IMR-90 (cell line): Measurements from ENCODE around the gene CUL4A. TPM values are rescaled to one million over a fixed set of nuclear protein-coding genes. Genes with fewer than 3 reads are reported as not detected.

Source experiments
- ATAC-seq: fragments of 200-7000 bp; cut with Tn5 transposase; 2 replicates; pipeline ENCODE4 v1.9.1; 2020; ENCODE audit warnings: low read depth, mild to moderate bottlenecking, moderate library complexity
- BruUV-seq: library from RNA; stranded (reverse); fragments of 400-500 nt; replicated peaks from 2 replicates; lab custom pipeline; 2021; lab: Mats Ljungman, UMichigan
- CTCF ChIA-PET: fragments of 300-600 bp; formaldehyde crosslinking; extraction: SDS; loops from one replicate; lab custom pipeline; 2021; ENCODE audit warnings: antibody characterized with exemption; lab: Yijun Ruan, JAX
- POLR2A ChIA-PET: fragments of 300-600 bp; sonication (Branson Sonifier 250); formaldehyde crosslinking; loops from one replicate; lab custom pipeline; 2022; ENCODE audit warnings: antibody characterized with exemption; ENCODE audit not compliant: unreplicated experiment; lab: Charles Lee
- DNase-seq: peaks from one replicate; pipeline ENCODE4 v3.0.0; 2013
- H2AFZ ChIP-seq: replicated peaks from 2 replicates; pipeline ENCODE3; 2013; ENCODE audit warnings: low read length, mild to moderate bottlenecking; ENCODE audit not compliant: poor library complexity
- H2AK5ac ChIP-seq: 2 replicates; pipeline ENCODE4 v1.6.1; 2013; ENCODE audit warnings: low read depth, low read length, inconsistent platforms
- H2AK9ac ChIP-seq: replicated peaks from 2 replicates; pipeline ENCODE3; 2013; ENCODE audit warnings: mild to moderate bottlenecking, low read depth, low read length, moderate library complexity; ENCODE audit not compliant: poor library complexity
- H2BK120ac ChIP-seq: 2 replicates; pipeline ENCODE4 v1.6.1; 2013; ENCODE audit warnings: low read depth, low read length, inconsistent platforms
- H2BK15ac ChIP-seq: 3 replicates; pipeline ENCODE4 v1.6.1; 2013; ENCODE audit warnings: low read depth, low read length, inconsistent platforms
- H2BK20ac ChIP-seq: 2 replicates; pipeline ENCODE4 v1.6.1; 2013; ENCODE audit warnings: low read depth, mild to moderate bottlenecking, inconsistent platforms, low read length, moderate library complexity
- H2BK5ac ChIP-seq: 2 replicates; pipeline ENCODE4 v1.6.1; 2013; ENCODE audit warnings: mild to moderate bottlenecking, low read depth, low read length, inconsistent platforms; ENCODE audit not compliant: poor library complexity, severe bottlenecking
- H3K14ac ChIP-seq: replicated peaks from 2 replicates; pipeline ENCODE4 v1.6.1; 2013; ENCODE audit warnings: low read depth, low read length, inconsistent platforms
- H3K18ac ChIP-seq: 2 replicates; pipeline ENCODE4 v1.6.1; 2013; ENCODE audit warnings: low read depth, low read length, control low read depth
- H3K23ac ChIP-seq: 2 replicates; pipeline ENCODE4 v1.6.1; 2013; ENCODE audit warnings: low read depth, low read length, inconsistent platforms
- H3K27ac ChIP-seq: 2 replicates; pipeline ENCODE4 v1.5.1; 2013; ENCODE audit warnings: mild to moderate bottlenecking, control low read depth, low read length; ENCODE audit not compliant: insufficient read depth
- H3K27me3 ChIP-seq: 2 replicates; pipeline ENCODE4 v1.6.1; 2013; ENCODE audit warnings: low read length; ENCODE audit not compliant: control insufficient read depth, insufficient read depth
- H3K36me3 ChIP-seq: 2 replicates; pipeline ENCODE4 v1.6.1; 2013; ENCODE audit warnings: low read length, mixed read lengths; ENCODE audit not compliant: control insufficient read depth, insufficient read depth
- H3K4ac ChIP-seq: 2 replicates; pipeline ENCODE4 v1.6.1; 2013; ENCODE audit warnings: low read depth, low read length, inconsistent platforms
- H3K4me1 ChIP-seq: 2 replicates; pipeline ENCODE4 v1.6.1; 2013; ENCODE audit warnings: low read length, mixed read lengths; ENCODE audit not compliant: control insufficient read depth, insufficient read depth
- H3K4me2 ChIP-seq: 2 replicates; pipeline ENCODE4 v1.6.1; 2013; ENCODE audit warnings: low read depth, mild to moderate bottlenecking, control low read depth, low read length, moderate library complexity
- H3K4me3 ChIP-seq: 2 replicates; pipeline ENCODE4 v1.5.1; 2013; ENCODE audit warnings: low read depth, mild to moderate bottlenecking, control low read depth, low read length, moderate library complexity; ENCODE audit not compliant: insufficient read depth
- H3K56ac ChIP-seq: 2 replicates; pipeline ENCODE4 v1.6.1; 2013; ENCODE audit warnings: low read length, inconsistent platforms; ENCODE audit not compliant: insufficient read depth; ENCODE audit errors: extremely low read depth
- H3K79me1 ChIP-seq, 2 experiments: 2 replicates each; pipeline ENCODE4 v1.6.1; 2013; ENCODE audit warnings: low read length in 2 of 2, inconsistent platforms in 1 of 2, low read depth in 1 of 2
- H3K9ac ChIP-seq: 2 replicates; pipeline ENCODE4 v1.6.1; 2013; ENCODE audit warnings: low read depth, low read length, control low read depth
- H3K9me1 ChIP-seq: 2 replicates; pipeline ENCODE4 v1.6.1; 2013; ENCODE audit warnings: low read length, inconsistent platforms; ENCODE audit not compliant: insufficient read depth
- H3K9me3 ChIP-seq: 2 replicates; pipeline ENCODE4 v1.6.1; 2013; ENCODE audit warnings: low read length; ENCODE audit not compliant: control insufficient read depth, insufficient read depth
- H4K20me1 ChIP-seq: 2 replicates; pipeline ENCODE4 v1.6.1; 2013; ENCODE audit warnings: low read length, inconsistent platforms; ENCODE audit not compliant: insufficient read depth
- H4K5ac ChIP-seq: 2 replicates; pipeline ENCODE4 v1.6.1; 2013; ENCODE audit warnings: mild to moderate bottlenecking, low read depth, low read length, control low read depth
- H4K8ac ChIP-seq, 2 experiments: 2 replicates each; pipeline ENCODE4 v1.6.1; 2013; ENCODE audit warnings: low read depth in 2 of 2, low read length in 2 of 2, control low read depth in 1 of 2, inconsistent platforms in 1 of 2
- H4K91ac ChIP-seq: 2 replicates; pipeline ENCODE4 v1.6.1; 2013; ENCODE audit warnings: low read depth, low read length, inconsistent platforms; ENCODE audit not compliant: insufficient read depth
- BHLHE40 ChIP-seq: fragments of 150-350 bp; IDR thresholded peaks from 2 replicates; pipeline ENCODE4 v1.6.1; 2016; ENCODE audit warnings: mild to moderate bottlenecking, low read depth, low read length
- CEBPB ChIP-seq: IDR thresholded peaks from 2 replicates; pipeline ENCODE4 v1.6.1; 2012; ENCODE audit warnings: low read depth, low read length, improper control_type of control experiment
- CHD1 ChIP-seq: IDR thresholded peaks from 2 replicates; pipeline ENCODE4 v1.6.1; 2012; ENCODE audit warnings: low read depth, low read length, improper control_type of control experiment
- CTCF ChIP-seq: conservative IDR thresholded peaks from 2 replicates; pipeline ENCODE4 v1.5.1; 2012; ENCODE audit warnings: mild to moderate bottlenecking, low read depth, low read length, improper control_type of control experiment
- ELK1 ChIP-seq: fragments of 150-350 bp; IDR thresholded peaks from 2 replicates; pipeline ENCODE4 v1.6.1; 2016; ENCODE audit warnings: low read depth, mild to moderate bottlenecking, low read length, moderate library complexity, borderline replicate concordance
- FOS ChIP-seq: fragments of 150-350 bp; IDR thresholded peaks from 2 replicates; pipeline ENCODE4 v1.6.1; 2016; ENCODE audit warnings: low read depth, low read length
- MAZ ChIP-seq: IDR thresholded peaks from 2 replicates; pipeline ENCODE4 v1.6.1; 2012; ENCODE audit warnings: low read depth, mild to moderate bottlenecking, low read length, improper control_type of control experiment, moderate library complexity, borderline replicate concordance
- MXI1 ChIP-seq: IDR thresholded peaks from 2 replicates; pipeline ENCODE4 v1.6.1; 2012; ENCODE audit warnings: low read depth, mild to moderate bottlenecking, low read length, moderate library complexity, borderline replicate concordance
- NFE2L2 ChIP-seq: fragments of 150-350 bp; IDR thresholded peaks from 2 replicates; pipeline ENCODE4 v1.6.1; 2016; ENCODE audit warnings: low read depth, mild to moderate bottlenecking, low read length
- RAD21 ChIP-seq: IDR thresholded peaks from 2 replicates; pipeline ENCODE4 v1.6.1; 2012; ENCODE audit warnings: low read length, improper control_type of control experiment
- RCOR1 ChIP-seq: IDR thresholded peaks from 2 replicates; pipeline ENCODE4 v1.6.1; 2012; ENCODE audit warnings: mild to moderate bottlenecking, low read length, improper control_type of control experiment; ENCODE audit not compliant: insufficient replicate concordance
- RFX5 ChIP-seq: IDR thresholded peaks from 2 replicates; pipeline ENCODE4 v1.8.0; 2012; ENCODE audit warnings: low read depth, mild to moderate bottlenecking, low read length, moderate library complexity
- SMC3 ChIP-seq: fragments of 150-350 bp; IDR thresholded peaks from 2 replicates; pipeline ENCODE4 v1.6.1; 2016; ENCODE audit warnings: low read depth, mild to moderate bottlenecking, antibody characterized with exemption, low read length, moderate library complexity
- USF2 ChIP-seq: fragments of 150-350 bp; IDR thresholded peaks from 2 replicates; pipeline ENCODE4 v1.6.1; 2017; ENCODE audit warnings: mild to moderate bottlenecking, antibody characterized with exemption, low read length, low read depth
- WGBS, 2 experiments: methylation state at CpG; one replicate each; pipeline versions ENCODE4 v1.1.5 to v1.1.7; 2013; ENCODE audit warnings: missing lambda C conversion rate in 2 of 2; ENCODE audit not compliant: insufficient read length in 1 of 2; ENCODE audit errors: extremely low coverage in 2 of 2; 5-methylcytosine and 5-hydroxymethylcytosine counted together
- dilution Hi-C: fragments of 300-500 bp; cut with HindIII; formaldehyde crosslinking; loops from one replicate; pipeline ENCODE4 v1.14.3; 2018; ENCODE audit warnings: low sequenced_read_pairs; ENCODE audit not compliant: unreplicated experiment
- in situ Hi-C: fragments of 300-500 bp; cut with MboI; formaldehyde crosslinking; loops from 3 replicates; pipeline ENCODE4 v1.14.3; 2019; ENCODE audit warnings: low sequenced_read_pairs, inconsistent platforms, mixed read lengths
- intact Hi-C: fragments of 100-400 bp; cut with micrococcal nuclease; formaldehyde crosslinking; loops from 2 replicates; pipeline ENCODE4 v1.10.0; 2022
- polyA plus RNA-seq, 3 experiments: library from polyadenylated mRNA; depleted of rRNA; stranded (reverse); fragments of >200 nt; gene quantifications; 2 replicates each; pipeline ENCODE4 v1.2.3, GENCODE V29; 2012; ENCODE audit warnings: low replicate concordance in 1 of 3
- total RNA-seq: library from RNA; depleted of rRNA; stranded (reverse); fragments of >200 nt; gene quantifications from 2 replicates; pipeline ENCODE4 v1.2.3, GENCODE V29; 2012

Gene CUL4A
- total and polyA plus RNA-seq, 2 of the 4 experiments (the other 2 are of a cell fraction) = 86.0 to 146 TPM

DNA sequence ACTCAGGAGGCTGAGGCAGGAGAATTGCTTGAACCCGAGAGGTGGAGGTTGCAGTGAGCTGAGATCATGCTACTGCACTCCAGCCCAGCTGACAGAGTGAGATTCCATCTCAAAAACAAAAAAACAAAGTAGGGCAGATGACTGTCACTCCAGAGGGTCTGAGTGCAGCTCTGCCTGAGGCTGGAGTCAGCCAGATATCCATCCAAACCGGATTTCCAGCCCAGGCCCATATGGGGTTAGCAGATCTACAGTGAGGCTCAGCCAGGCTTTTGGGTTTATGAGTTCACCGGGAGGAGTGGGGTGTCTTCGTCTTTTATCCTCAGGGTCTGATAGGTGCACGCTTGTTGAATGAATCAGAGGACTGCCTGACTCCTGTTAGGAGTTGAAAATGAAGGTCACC, 106.6 kb downstream of the CUL4A start:
- Histone ChIP-seq H2BK5ac (no peak overlapping the region), H3K27me3 (no peaks in the 10 kb centered on the region), H4K91ac (no peak overlapping the region), H2AK9ac (no peak overlapping the region), H3K4ac (no peak overlapping the region), H3K9me1 (no peaks in the 10 kb centered on the region), H3K4me1 (no peaks in the 10 kb centered on the region), H3K18ac (no peak overlapping the region), H3K79me1 (peaks cover 13 to 65% of the 10 kb centered on the region in 2 experiments), H3K23ac (no peak overlapping the region), H3K9ac (no peak overlapping the region), H3K14ac (no peak overlapping the region), H4K8ac (no peak overlapping the region), H4K5ac (no peak overlapping the region), H3K27ac (no peak overlapping the region), H4K20me1 (peaks cover 42% of the 10 kb centered on the region), H2AFZ (no peak overlapping the region), H3K9me3 (no peaks in the 10 kb centered on the region), H2BK20ac (no peak overlapping the region), H3K56ac (no peak overlapping the region), H2BK15ac (no peak overlapping the region), H3K4me2 (no peak overlapping the region), H2AK5ac (no peak overlapping the region), H3K4me3 (no peak overlapping the region), H2BK120ac (no peak overlapping the region), H3K36me3 (peaks cover 50% of the 10 kb centered on the region)
- intact Hi-C loops (no loop called here), dilution Hi-C loops (no loop called here), in situ Hi-C loops (no loop called here)
- ChIA-PET POLR2A (no interaction called here), CTCF (no interaction called here)
- DNase-seq (no peak), ATAC-seq (no peak)
- TF ChIP-seq SMC3 = no peak
- no peak for TF ChIP-seq FOS
- TF ChIP-seq ELK1 = no peak
- no peak for TF ChIP-seq CTCF
- no peak for TF ChIP-seq RAD21
- TF ChIP-seq MXI1 = no peak
- no peak for TF ChIP-seq USF2
- no peak for TF ChIP-seq CEBPB
- no peak for TF ChIP-seq BHLHE40
- no peak for TF ChIP-seq MAZ
- no peak for TF ChIP-seq RFX5
- TF ChIP-seq NFE2L2 = no peak
- TF ChIP-seq CHD1 = no peak
- no peak for TF ChIP-seq RCOR1
- BruUV-seq = no TSS peak
- 86% methylated on average over 1 of the region's 5 CpGs; no CpG with 5 or more reads in 1 of the 2 experiments for WGBS, 2 experiments
